Pancreas (tissue), 10 donors: Measurements from ENCODE around the gene PCDHGB2. TPM values are rescaled to one million over a fixed set of nuclear protein-coding genes. Genes with fewer than 3 reads are reported as not detected.
"Not testable (repeated sequence)": the region's sequence is repeated elsewhere in the genome, so short reads cannot be mapped to it uniquely, and the experiment has no call there.

Source experiments
- ATAC-seq, 4 donors: fragments of 200-7000 bp; cut with Tn5 transposase; one replicate each; pipeline versions ENCODE4 v1.8.0 to v1.9.1; 2020; ENCODE audit warnings: mild to moderate bottlenecking in 4 of 4, moderate library complexity in 4 of 4
- DNase-seq, 6 donors: peaks; one replicate each; pipeline ENCODE4 v3.0.0-alpha.2; 2020
- FAIRE-seq: peaks from 2 replicates; lab custom pipeline; 2012; peaks lifted over from hg19 to GRCh38; lab: Jason Lieb, UNC
- H3K27ac ChIP-seq, 4 donors: fragments of 200-600 bp; sonication (generic); 1 replicate in 3 of 4; 2 replicates in 1 of 4; pipeline versions ENCODE4 v1.5.0 to v1.8.0; 2020
- H3K27me3 ChIP-seq, 4 donors: fragments of 200-600 bp; one replicate each; pipeline ENCODE4 v1.8.0; 2021
- H3K36me3 ChIP-seq, 3 donors: fragments of 200-600 bp; sonication (generic) in 1 of 3; one replicate each; pipeline versions ENCODE4 v1.5.0 to v1.8.0; 2020 to 2021
- H3K4me1 ChIP-seq, 3 donors: fragments of 200-600 bp; one replicate each; pipeline ENCODE4 v1.8.0; 2021
- H3K4me3 ChIP-seq, 4 donors: fragments of 200-600 bp; sonication (generic) in 2 of 4; one replicate each; pipeline versions ENCODE4 v1.5.0 to v1.8.0; 2020 to 2021
- H3K9me3 ChIP-seq, 4 donors: fragments of 200-600 bp; one replicate each; pipeline ENCODE4 v1.8.0; 2021
- CTCF ChIP-seq, 4 donors: fragments of 200-600 bp; sonication (generic) in 3 of 4; IDR thresholded peaks; one replicate each; pipeline versions ENCODE4 v1.5.0 to v1.8.0; 2021; ENCODE audit warnings: antibody characterized with exemption in 4 of 4
- WGBS, 2 donors: extraction: QIAGEN DNeasy Blood & Tissue Kit; methylation state at CpG; one replicate each; pipeline ENCODE4 v1.1.7; 2013; 5-methylcytosine and 5-hydroxymethylcytosine counted together
- intact Hi-C, 3 donors: fragments of 100-400 bp; cut with DNase I; formaldehyde crosslinking; loops; one replicate each; pipeline versions ENCODE4 v1.11.1 to v1.14.2; 2022
- polyA plus RNA-seq, 2 donors: library from polyadenylated mRNA; stranded (reverse); fragments of 200-250 nt; gene quantifications; one replicate each; pipeline ENCODE4 v1.2.3, GENCODE V29; 2013
- total RNA-seq, 6 donors: library from RNA; stranded (reverse); fragmentation: NEBNext Ultra II Directional in 4 of 6; extraction: Animal tissue kit (Norgen Biotek cat#: 25700) in 4 of 6; gene quantifications; one replicate each; pipeline versions ENCODE4 v1.2.1 to v1.2.4, GENCODE V29; 2021 to 2023
- donor health status: healthy with polysubstance abuse.
- donor health status: DM: no; HTN: no; CAD: no; lungs with moderate emphysema.
- donor health status: DM: no; HTN: no; CAD: no.
- donor health status: control.
- donor health status: control.
- donor health status: Bipolar disorder and iron deficiency.
- donor health status: DM: yes; HTN: yes; CAD: no.
- donor health status: DM: no; HTN: no; CAD: no.
- donor health status: DM: no; HTN: no; CAD: no.
- donor health status: DM: yes; HTN: yes; CAD: no.

PCDHGB2 gene
- total RNA-seq (1 to 10 TPM; 1.8 to 2.8 (median 2.2) TPM), polyA plus RNA-seq (1 to 10 TPM in 1 of 2 donors, under 1 TPM in 1; 0.63 to 1.1 TPM)

GRCh38 chr5:141359790-141360426 is at the start of gene PCDHGB2:
TSS of gene PCDHGB2 (plus strand) at chr5:141359994. CDS start at chr5:141360136, 142 bp downstream.
- H3K9me3 ChIP-seq, result peaks cover 0 to 9% (median 0%) of the 10 kb centered on the region in 4 donors
- H3K4me3 ChIP-seq, result peak within 1 kb of the TSS in 1 of 4 donors; percentile 10
- intact Hi-C loops, result loop anchor here in 1 of 3 donors (10.0 kb wide), 1 partner anchor 65 kb away; the partner anchor contains the start of gene PCDHGA11
- no peak for TF ChIP-seq CTCF (IDR thresholded peaks at IDR 0.05)
- H3K27me3 ChIP-seq, result peaks cover 0 to 5% (median 0%) of the 10 kb centered on the region in 4 donors
- no peak within 1 kb of the TSS for H3K27ac ChIP-seq
- DNase-seq, result no peak
- H3K36me3 ChIP-seq, result no peaks in the 10 kb centered on the region
- WGBS, 2 donors, result 14 to 17% methylated on average over 24 of the region's 24 CpGs
- FAIRE-seq, result no peak
- no peaks in the 10 kb centered on the region for H3K4me1 ChIP-seq
- no peak for ATAC-seq

- Histone ChIP-seq H3K4me1 (no peaks in the 10 kb centered on the region), H3K27ac (no peak overlapping the region), H3K27me3 (no peaks in the 10 kb centered on the region), H3K4me3 (no peak overlapping the region), H3K36me3 (peaks cover 0 to 16% (median 0%) of the 10 kb centered on the region in 3 donors), H3K9me3 (peaks cover 0 to 31% (median 3%) of the 10 kb centered on the region in 4 donors)
- intact Hi-C loops, result no loop called here
- TF ChIP-seq CTCF (IDR thresholded peaks at IDR 0.05), result no peak
- DNase-seq (no peak), ATAC-seq (no peak), FAIRE-seq (no peak)
Observed at GRCh38 chr5:141313711-141314110, 46.1 kb upstream of the PCDHGB2 start.

GRCh38 chr5:141316963-141317362 is 42.8 kb upstream of the PCDHGB2 start:
- 82 to 86% methylated on average over 4 of the region's 4 CpGs for WGBS, 2 donors
- Histone ChIP-seq H3K36me3 (peaks cover 0 to 16% (median 0%) of the 10 kb centered on the region in 3 donors), H3K9me3 (peaks cover 0 to 34% (median 10%) of the 10 kb centered on the region in 4 donors)
- DNase-seq, FAIRE-seq, H3K27me3 ChIP-seq, H3K27ac ChIP-seq, H3K4me1 ChIP-seq, ATAC-seq, H3K4me3 ChIP-seq, intact Hi-C loops: not testable (repeated sequence)

GRCh38 chr5:141319202-141319601 is 40.6 kb upstream of the PCDHGB2 start:
- no peak for DNase-seq
- no peak overlapping the region for H3K27ac ChIP-seq
- ATAC-seq, result no peak
- no peaks in the 10 kb centered on the region for H3K27me3 ChIP-seq
- FAIRE-seq, result no peak
- TF ChIP-seq CTCF (IDR thresholded peaks at IDR 0.05), result no peak
- peaks cover 0 to 34% (median 10%) of the 10 kb centered on the region in 4 donors for H3K9me3 ChIP-seq
- H3K4me3 ChIP-seq, result no peak overlapping the region
- H3K36me3 ChIP-seq, result peaks cover 0 to 16% (median 0%) of the 10 kb centered on the region in 3 donors
- 98 to 99% methylated on average over 6 of the region's 6 CpGs for WGBS, 2 donors
- no peaks in the 10 kb centered on the region for H3K4me1 ChIP-seq
- intact Hi-C loops, result no loop called here

GRCh38 chr5:141319699-141320098 is 40.1 kb upstream of the PCDHGB2 start:
- TF ChIP-seq CTCF (IDR thresholded peaks at IDR 0.05), result no peak
- no peak for FAIRE-seq
- Histone ChIP-seq H3K9me3 (peaks cover 0 to 34% (median 10%) of the 10 kb centered on the region in 4 donors), H3K4me1 (no peaks in the 10 kb centered on the region), H3K36me3 (peaks cover 0 to 16% (median 0%) of the 10 kb centered on the region in 3 donors), H3K27ac (peak overlapping the region in 2 of 4 donors; percentile 85 to 91), H3K4me3 (peak overlapping the region; percentile 63 to 74 (median 71)), H3K27me3 (no peaks in the 10 kb centered on the region)
- ATAC-seq, result no peak
- DNase-seq, result no peak
- WGBS, 2 donors, result 70 to 73% methylated on average over 5 of the region's 5 CpGs
- intact Hi-C loops, result no loop called here
